ENCODE measurements around the gene SFXN4.
"Not testable (repeated sequence)": the region's sequence is repeated elsewhere in the genome, so short reads cannot be mapped to it uniquely, and the experiment has no call there.

GRCh38 chr10:119096641-119097415 is 68.7 kb downstream of the SFXN4 start:
- not testable (repeated sequence) for TF ChIP-seq POLR2AphosphoS5, CTCF, EP300, POLR2A (IDR thresholded peaks at IDR 0.05)
